GM18867 (cell line): ENCODE data around the gene ZNF432.
"Not testable (repeated sequence)": the region's sequence is repeated elsewhere in the genome, so short reads cannot be mapped to it uniquely, and the experiment has no call there.

ENCODE experiments used
- ATAC-seq: cut with Tn5 transposase; IDR thresholded peaks from one replicate; pipeline ENCODE4 v1.9.1; 2021; ENCODE audit warnings: mild to moderate bottlenecking, moderate library complexity; ENCODE audit not compliant: unreplicated experiment

The ZNF432 gene

DNA sequence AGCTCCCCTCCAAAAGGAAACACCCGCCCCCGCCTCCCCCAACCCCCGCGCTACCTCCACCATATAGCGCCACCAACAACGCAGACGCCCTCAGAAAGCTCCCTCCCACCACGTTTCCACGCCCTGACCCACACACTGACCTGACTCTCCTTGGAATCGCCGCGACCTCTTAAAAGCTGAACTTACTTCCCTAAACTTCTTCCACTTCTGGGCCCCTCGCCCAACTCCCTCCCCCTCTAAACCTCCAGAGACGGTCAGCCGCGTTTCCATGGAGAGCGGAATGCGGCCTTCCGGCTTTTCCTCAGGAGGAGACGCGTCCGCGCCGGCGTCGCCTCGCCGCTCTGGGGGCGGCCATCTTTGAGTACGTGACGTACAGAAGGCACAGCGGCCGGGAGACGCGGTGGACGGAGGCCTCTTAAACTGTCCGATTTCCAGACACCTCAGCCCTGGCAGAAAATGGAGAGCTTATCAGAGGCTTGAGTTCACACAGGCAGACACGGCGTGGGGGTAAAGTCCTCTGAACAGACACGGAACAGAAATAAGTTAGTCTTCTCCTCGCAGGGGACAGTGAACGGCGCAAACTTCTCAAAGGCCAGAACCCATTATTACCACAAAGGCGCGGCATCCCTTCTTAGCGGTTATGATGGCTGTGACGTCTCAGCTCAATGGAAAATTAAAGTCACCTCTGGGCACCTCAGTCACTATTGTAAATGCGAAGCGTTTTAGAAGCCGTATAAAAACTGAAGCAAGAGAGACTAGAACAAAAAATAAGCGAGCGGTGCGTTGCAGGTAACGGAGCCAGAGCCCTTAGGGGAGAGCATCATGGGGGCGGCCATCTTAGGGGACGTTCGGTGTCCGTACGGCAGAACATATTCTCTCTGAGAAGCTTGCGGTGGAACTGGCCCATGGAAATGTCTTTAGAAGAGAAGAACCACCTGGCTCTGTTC lies at the start of gene ZNF432:
Gene ZNF432, minus strand, starts transcription at position 284 of the 947 bp plus-strand sequence. CDS start 1,970 bp downstream, outside the sequence.
- peak; percentile 91 for ATAC-seq

DNA sequence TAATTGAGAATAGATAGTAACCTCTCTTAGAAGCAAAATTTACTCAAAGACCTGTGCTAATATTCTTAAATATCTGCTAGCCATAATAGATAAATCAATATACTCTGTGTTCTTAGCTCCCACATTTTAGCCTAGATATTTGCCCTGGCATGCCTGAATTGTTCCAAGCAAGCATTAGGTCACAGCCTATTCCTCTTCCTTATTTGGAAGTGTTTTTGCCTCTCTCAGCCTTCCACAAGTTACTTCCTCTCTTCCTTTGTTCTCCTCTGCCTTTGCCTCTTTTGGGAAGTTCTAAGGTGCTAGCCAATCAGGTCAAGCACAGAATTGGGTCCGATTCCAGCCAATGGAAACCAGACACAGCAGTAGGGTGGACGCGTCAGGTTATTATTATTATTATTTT lies 47.8 kb upstream of the ZNF432 start:
- ATAC-seq: not testable (repeated sequence)

DNA sequence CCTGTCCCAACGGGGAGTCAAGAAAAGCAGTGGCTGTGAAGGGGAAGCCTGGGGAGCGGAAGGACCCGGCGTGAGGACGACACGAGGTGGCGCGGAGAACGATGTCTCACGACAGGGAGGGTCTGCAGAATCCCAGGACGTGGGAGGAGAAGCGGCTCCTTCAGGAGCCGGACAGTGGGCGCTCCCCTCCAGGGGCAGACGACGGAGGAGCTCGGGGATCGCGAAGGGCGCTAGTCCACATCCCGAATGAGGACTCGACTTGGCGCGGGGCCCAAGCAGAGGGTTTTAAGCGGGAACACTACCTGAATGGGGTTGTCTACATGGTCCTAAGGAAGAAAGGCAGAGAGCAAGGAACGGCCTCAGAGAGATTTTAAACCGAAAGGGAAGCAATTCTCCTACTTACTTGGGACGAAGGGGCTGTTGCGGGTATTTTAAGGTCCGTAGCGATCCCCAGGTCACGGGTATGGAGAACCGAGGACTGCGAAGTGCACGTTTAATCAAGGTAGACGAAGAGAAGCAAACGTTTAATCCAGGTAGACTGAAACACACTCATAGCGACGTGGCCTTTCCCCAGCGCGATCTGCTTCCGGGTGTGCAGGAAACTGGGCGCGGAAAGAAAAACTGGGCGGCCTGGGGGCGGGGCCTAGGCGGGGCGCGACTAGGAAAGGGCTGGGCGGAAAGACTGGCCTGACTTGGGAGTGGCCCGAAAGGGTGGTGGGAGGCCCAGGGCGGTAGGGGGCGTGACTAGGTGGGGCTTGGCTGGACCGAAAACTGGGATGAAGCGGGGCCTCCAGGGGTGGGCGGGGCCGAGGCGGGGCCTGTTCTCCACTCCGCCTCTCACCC lies 46.8 kb upstream of the ZNF432 start, which contains the start of gene ZNF841:
Gene ZNF841, minus strand, starts transcription at position 594 of the 843 bp plus-strand sequence. CDS start 10,964 bp downstream, outside the sequence.
- no peak for ATAC-seq

DNA sequence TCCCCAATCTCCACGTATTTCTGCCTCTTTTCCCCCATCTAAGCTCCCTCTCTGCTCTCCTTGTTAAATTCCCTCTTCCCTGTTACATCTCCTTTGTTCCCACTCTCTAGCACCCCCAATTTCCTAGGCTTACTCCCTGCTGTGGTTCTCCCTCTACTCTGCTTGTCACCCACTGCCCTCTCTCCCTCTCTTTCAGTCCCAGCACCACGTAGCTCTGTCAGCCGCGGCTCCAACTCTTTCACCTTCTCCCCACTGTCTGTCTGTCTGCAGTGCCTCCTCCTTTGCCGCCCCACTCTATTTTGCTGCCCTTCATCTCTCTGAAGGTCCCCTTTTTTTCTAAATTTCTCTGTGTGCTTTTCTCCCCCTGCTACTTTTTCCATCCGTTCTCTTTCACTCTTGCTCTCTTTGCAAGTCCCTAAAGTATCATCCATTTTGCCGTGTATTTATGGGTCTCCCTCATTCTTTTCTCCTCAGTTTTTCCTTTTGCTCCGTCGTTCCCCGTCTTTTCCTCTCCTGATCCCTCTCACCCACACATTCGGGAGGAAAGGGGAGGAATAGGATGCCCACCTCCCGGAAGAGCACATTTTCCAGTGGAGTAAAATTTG lies 46.0 kb upstream of the ZNF432 start:
- no peak for ATAC-seq

DNA sequence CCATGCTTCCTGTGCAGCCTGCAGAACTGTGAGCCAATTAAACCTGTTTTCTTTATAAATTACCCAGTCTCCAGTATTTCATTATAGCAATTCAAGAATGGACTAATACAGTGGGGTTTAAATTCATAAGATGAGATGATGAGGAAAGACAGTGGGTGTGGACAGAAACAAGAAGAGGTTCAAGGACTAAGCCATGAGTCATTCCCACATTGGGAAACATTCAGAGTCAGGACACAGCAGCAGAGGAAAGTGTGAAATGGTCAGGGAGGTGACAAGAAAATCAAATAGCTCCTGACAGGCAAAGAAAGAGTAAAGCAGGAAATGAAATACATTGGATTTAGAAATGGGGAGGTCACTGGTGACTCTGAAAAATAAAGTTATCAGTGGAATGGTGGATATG lies 37.8 kb upstream of the ZNF432 start:
- no peak for ATAC-seq

DNA sequence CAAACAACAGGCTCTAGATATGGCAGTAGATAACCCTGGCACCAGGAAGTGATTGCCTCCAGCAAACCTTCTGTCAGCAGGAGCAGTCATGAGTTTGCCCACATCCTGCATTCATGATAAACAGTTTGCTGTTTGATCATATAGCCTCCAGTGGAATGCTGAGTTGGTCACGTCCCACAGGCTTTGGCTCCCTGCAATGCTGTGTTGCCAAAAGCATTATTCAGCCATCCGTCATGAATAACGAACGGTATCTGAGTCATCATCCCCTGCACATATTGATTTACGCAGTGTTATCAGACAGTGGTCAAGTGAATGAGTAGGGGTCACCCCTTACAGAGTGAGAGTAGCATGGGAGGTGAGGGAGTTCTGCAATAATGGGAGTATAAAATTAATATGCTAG lies 21.9 kb upstream of the ZNF432 start:
- ATAC-seq: no peak

DNA sequence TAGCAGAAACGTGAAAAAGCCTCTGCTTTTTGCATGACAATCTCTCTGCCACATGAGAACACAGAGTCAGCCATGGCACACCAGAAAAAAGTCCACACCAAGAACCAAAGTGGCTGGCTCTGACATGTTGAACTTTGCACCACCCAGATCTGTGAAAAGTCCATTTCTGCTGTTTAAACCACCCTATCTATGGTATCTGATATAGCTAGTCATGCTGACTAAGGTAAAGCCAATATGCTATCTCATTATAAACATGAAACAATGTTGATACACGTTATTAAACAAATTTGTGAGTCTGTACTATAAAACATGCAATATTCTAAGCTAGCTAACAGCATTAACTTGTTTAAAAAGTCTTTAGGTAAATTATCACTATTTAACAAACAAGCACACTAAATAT lies 21.0 kb upstream of the ZNF432 start:
- no peak for ATAC-seq

DNA sequence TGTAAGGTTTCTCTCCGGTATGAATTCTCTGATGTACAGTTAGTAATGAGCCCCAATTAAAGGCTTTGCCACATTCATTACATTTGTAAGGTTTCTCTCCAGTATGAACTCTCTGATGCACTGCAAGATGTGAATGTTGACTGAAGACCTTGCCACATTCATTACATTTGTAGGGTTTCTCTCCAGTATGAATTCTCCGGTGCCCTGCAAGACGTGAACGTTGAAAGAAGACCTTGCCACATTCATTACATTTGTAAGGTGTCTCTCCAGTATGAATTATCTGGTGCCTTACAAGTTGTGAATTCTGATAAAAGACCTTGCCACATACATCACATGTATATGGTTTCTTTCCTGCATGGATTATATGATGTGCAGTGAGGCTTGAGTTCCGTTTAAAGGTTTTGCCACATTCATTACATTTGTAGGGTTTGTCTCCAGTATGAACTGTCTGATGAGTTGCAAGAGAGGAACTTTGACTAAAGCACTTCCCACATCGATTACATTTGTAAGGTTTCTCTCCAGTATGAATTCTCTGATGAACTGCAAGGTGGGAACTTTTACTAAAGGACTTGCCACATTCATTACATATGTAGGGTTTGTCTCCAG lies 17.7 kb upstream of the ZNF432 start:
- ATAC-seq: no peak

DNA sequence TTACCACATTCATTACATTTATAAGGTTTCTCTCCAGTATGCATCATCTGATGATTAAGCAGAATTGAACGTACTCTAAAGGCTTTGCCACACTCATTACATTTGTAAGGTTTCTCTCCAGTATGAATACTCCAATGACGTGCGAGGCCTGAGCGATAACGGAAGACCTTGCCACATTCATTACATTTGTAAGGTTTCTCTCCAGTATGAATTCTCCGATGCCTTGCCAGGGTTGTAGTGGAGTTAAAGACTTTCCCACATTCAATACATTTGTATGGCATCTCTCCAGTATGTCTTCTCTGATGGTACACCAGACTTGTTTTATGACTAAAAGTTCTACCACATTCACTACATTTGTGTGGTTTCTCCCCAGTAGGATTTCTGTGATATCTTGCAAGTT lies 16.8 kb upstream of the ZNF432 start:
- no peak for ATAC-seq

DNA sequence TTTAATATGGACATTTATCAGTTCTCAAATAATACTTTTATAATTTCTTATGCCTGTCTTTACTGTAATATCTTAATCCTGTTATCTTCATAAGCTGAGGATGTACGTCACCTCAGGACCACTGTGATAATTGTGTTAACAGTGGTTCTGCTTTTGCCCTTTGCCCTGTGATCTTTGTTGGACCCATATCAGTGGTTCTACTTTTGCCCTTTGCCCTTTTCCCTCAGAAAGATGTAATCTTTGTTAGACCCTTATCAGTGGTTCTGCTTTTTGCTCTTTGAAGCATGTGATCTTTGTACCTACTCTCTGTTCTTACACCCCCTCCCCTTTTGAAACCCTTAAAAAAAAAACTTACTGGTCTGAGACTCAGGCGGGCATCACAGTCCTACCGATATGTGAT lies 7.8 kb upstream of the ZNF432 start:
- ATAC-seq: not testable (repeated sequence)

DNA sequence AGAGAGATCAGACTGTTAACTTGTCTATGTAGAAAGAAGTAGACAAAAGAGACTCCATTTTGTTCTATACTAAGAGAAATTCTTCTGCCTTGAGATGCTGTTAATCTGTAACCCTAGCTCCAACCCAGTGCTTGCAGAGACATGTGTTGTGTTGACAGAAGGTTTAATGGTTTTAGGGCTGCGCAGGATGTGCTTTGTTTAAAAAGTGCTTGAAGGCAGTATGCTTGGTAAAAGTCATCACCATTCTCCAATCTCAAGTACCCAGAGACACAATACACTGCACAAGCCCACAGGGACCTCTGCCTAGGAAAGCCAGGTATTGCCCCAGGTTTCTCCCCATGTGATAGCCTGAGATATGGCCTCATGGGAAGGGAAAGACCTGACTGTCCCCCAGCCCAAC lies 3.1 kb upstream of the ZNF432 start:
- ATAC-seq: not testable (repeated sequence)

DNA sequence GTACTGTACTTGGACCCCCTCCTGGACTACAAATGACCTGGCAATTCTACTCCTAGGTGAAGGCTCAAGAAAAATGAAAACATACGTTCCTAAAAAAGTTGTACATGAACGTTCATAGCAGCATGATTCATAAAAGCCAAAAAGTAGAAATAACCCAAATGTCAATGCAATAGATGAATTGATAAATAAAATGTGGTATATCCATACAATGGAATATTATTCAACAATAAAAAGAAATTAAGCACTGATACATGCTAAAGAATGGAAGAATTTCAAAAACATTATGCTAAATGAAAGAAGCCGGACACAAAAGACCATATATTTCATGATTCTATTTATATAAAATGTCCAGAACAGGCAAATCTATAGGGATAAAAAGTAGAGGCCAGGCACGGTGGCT lies 9.5 kb downstream of the ZNF432 start:
- ATAC-seq: no peak

DNA sequence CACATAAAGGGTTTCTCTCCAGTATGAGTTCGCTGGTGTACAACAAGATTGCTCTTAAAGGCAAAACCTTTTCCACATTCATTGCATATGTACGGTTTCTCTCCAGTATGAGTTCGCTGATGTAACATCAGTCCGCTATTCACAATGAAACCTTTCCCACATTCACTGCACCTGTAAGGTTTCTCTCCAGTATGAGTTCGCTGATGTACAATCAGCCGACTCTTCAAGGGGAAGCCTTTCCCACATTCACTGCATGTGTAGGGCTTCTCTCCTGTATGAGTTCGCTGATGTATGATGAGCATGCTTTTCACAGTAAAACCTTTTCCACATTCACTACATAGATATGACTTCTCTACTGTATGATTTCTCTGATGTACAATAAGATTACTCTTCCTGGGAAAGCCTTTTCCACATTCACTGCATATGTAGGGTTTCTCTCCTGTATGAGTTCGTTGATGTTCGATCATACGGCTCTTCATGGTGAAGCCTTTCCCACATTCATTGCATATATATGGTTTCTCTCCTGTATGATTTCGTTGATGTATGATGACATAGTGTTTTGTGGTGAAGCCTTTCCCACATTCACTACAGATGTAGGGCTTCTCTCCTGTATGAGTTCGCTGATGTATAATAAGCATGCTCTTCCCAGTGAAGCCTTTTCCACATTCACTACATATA lies 14.4 kb downstream of the ZNF432 start:
- ATAC-seq: no peak

DNA sequence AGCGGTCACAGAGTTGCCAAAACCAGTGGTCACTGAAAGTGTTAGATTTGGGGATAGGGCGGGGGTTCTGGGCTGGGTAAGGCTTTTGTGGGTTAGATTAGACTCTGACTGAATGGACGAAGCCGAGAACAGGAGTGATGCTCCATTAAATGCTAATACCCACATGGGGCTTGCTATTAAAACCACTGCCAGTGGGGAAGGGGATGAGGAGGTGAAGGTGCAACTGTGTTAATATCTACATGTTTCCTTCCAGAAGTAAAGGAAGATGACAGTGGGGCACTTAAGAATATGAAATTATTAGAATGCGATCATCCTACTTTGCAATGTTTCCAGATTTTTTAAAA lies 19.9 kb downstream of the ZNF432 start:
- no peak for ATAC-seq

DNA sequence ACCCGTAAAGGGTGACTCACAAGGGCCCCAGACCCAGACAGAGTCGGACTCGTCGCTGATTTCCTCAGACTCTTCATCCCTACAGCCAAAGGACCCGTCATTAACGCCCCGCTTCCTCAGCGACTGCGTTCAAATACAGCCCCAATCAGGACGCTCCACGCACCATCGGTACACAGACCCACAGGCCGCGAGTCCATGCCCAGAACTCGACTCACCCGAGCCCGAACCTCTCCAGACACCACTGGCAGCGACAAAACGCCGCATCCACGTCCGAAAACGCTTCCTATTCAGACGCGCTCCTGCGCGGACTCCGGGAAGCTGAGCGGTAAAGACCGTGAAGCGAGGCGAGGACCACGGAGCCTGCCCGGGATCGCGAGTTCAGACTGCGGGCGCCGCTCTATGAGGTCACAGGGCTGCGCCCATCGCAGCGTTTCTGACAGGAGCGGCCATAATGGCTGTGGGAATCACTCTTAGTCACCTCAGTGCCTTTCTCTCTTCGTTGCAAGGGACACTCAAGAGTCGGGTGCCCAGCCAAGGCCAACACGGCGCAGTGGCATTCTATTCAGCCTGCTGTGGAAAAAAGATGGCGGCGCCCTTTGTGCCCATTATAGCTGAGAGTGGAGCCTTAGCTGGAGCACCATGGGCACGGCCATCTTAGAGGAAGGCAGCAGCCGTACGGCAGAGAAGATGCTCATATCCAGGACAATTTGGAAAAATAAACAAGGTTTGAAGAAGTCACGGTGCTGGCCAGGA lies 20.4 kb downstream of the ZNF432 start, which contains the start of gene ZNF614:
Gene ZNF614, minus strand, starts transcription at position 353 of the 753 bp plus-strand sequence. CDS start 2,634 bp downstream, outside the sequence.
- ATAC-seq: peak; percentile 93

DNA sequence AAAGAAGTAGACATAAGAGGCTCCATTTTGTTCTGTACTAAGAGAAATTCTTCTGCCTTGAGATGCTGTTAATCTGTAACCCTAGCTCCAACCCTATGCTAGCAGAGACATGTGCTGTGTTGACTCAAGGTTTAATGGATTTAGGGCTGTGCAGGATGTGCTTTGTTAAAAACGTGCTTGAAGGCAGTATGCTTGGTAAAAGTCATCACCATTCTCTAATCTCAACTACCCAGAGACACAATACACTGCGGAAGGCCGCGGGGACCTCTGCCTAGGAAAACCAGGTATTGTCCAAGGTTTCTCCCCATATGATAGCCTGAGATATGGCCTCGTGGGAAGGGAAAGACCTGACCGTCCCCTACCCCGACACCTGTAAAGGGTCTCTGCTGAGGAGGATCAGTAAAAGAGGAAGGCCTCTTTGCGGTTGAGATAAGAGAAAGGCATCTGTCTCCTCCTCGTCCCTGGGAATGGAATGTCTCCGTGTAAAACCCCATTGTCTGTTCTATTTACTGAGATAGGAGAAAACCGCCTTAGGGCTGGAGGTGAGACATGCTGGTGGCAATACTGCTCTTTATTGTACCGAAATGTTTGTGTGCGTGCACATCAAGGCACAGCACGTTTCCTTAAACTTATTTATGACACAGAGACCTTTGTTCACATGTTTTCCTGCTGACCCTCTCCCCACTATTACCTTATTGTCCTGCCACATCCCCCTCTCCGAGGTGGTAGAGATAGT lies 22.2 kb downstream of the ZNF432 start:
- ATAC-seq: not testable (repeated sequence)

DNA sequence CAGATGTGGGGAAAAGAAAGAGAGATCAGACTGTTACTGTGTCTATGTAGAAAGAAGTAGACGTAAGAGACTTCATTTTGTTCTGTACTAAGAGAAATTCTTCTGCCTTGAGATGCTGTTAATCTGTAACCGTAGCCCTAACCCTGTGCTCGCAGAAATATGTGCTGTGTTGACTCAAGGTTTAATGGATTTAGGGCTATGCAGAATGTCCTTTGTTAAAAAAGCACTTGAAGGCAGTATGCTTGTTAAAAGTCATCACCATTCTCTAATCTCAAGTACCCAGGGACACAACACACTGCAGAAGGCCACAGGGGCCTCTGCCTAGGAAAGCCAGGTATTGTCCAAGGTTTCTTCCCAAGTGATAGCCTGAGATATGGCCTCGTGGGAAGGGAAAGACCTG lies 24.2 kb downstream of the ZNF432 start:
- ATAC-seq: not testable (repeated sequence)

DNA sequence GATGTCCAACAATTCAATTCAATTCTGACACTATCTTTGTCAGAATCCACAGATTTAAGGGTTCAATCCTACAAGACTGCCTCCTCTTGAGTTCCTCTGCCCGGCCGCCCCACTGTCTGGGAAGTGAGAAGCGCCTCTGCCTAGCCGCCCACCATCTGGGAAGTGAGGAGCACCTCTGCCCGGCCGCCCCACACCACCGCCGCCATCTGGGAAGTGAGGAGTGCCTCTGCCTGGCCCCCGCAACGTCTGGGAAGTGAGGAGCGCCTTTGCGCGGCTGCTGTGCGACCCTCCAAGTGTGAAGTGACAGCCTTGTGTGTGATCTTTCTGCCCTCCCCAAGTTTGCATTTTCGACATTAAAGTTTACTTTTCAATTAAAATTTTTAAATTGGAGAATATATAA lies 26.4 kb downstream of the ZNF432 start:
- ATAC-seq: no peak

DNA sequence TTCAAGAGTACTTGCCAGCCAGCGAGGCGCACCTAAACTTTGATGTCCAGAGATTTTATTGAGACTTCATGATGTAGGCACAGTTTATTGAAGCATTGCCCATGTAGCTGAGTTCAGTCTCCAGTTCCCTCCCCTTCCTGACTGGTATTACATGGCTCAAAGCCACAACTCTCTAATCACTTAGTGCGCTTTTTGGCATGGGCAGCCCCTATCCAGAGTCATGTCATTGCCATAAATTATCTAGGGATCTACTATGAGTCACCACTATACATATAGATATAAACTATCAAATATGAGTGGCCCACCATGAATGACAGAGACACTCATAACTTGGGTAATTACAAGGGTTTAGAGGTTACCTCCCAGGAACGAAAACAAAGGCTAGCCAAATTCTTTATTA lies 28.1 kb downstream of the ZNF432 start:
- ATAC-seq: no peak
